Endothelial cell of umbilical vein (primary cell): Measurements from ENCODE around the gene UBA6. TPM values are rescaled to one million over a fixed set of nuclear protein-coding genes. Genes with fewer than 3 reads are reported as not detected.

Experiments
- BruUV-seq: library from RNA; stranded (reverse); fragments of 400-500 nt; replicated peaks from 2 replicates; lab custom pipeline; 2021; lab: Mats Ljungman, UMichigan
- CTCF ChIA-PET: fragments of 300-600, 350-600 bp; sonication (Branson Sonifier 250); formaldehyde crosslinking; loops from one replicate; lab custom pipeline; 2021; ENCODE audit warnings: antibody characterized with exemption, inconsistent platforms; lab: Charles Lee
- POLR2A ChIA-PET: fragments of 300-600, 350-600 bp; sonication (Branson Sonifier 250); formaldehyde crosslinking; loops from one replicate; lab custom pipeline; 2021; ENCODE audit warnings: antibody characterized with exemption, inconsistent platforms; lab: Charles Lee
- DNase-seq: peaks from one replicate; pipeline ENCODE4 v3.0.0-alpha.2; 2011; ENCODE audit warnings: low read depth, low spot score
- FAIRE-seq: peaks from 2 replicates; lab custom pipeline; 2011; peaks lifted over from hg19 to GRCh38; lab: Jason Lieb, UNC
- H2AFZ ChIP-seq: 2 replicates; pipeline ENCODE4 v1.6.0; 2012; ENCODE audit warnings: low read depth, low read length, control low read depth, inconsistent platforms
- H3K27ac ChIP-seq: 2 replicates; pipeline ENCODE4 v1.5.1; 2011; ENCODE audit warnings: low read depth, mild to moderate bottlenecking, control low read depth, low read length, moderate library complexity; ENCODE audit not compliant: insufficient read depth
- H3K27me3 ChIP-seq, 2 experiments: 2 replicates each; pipeline versions ENCODE4 v1.6.0 to v1.6.1; 2011; ENCODE audit warnings: low read length in 2 of 2, mixed read lengths in 1 of 2; ENCODE audit not compliant: control insufficient read depth in 2 of 2, insufficient read depth in 2 of 2
- H3K36me3 ChIP-seq, 2 experiments: 2 replicates in 1 of 2; 3 replicates in 1 of 2; pipeline ENCODE4 v1.5.1; 2011; ENCODE audit warnings: low read length in 2 of 2, mild to moderate bottlenecking in 1 of 2, moderate library complexity in 1 of 2; ENCODE audit not compliant: control insufficient read depth in 2 of 2, insufficient read depth in 2 of 2; ENCODE audit errors: extremely low read depth in 1 of 2
- H3K4me1 ChIP-seq: 3 replicates; pipeline ENCODE4 v1.5.1; 2011; ENCODE audit warnings: mild to moderate bottlenecking, low read length; ENCODE audit not compliant: control insufficient read depth, insufficient read depth; ENCODE audit errors: extremely low read depth
- H3K4me2 ChIP-seq: 2 replicates; pipeline ENCODE4 v1.6.1; 2011; ENCODE audit warnings: low read length, control low read depth, mixed read lengths; ENCODE audit not compliant: insufficient read depth
- H3K4me3 ChIP-seq, 3 experiments: fragments of 200-600 bp in 1 of 3; sonication (generic), shearing (Covaris generic) in 1 of 3; replicated peaks in 1 of 3; 2 replicates each; pipeline ENCODE4 v1.5.1; 2011 to 2016; ENCODE audit warnings: control low read depth in 3 of 3, low read length in 3 of 3, mild to moderate bottlenecking in 2 of 3, inconsistent platforms in 1 of 3, low read depth in 1 of 3, moderate library complexity in 1 of 3; ENCODE audit not compliant: insufficient read depth in 1 of 3
- H3K79me2 ChIP-seq: 2 replicates; pipeline ENCODE4 v1.6.0; 2012; ENCODE audit warnings: low read length, inconsistent platforms; ENCODE audit not compliant: control insufficient read depth, insufficient read depth
- H3K9ac ChIP-seq: replicated peaks from 2 replicates; pipeline ENCODE3; 2011; ENCODE audit warnings: low read length, control low read depth; ENCODE audit not compliant: insufficient read depth; ENCODE audit errors: extremely low read depth
- H3K9me1 ChIP-seq: replicated peaks from 3 replicates; pipeline ENCODE4 v1.6.0; 2011; ENCODE audit warnings: mild to moderate bottlenecking, low read length; ENCODE audit not compliant: control insufficient read depth, insufficient read depth; ENCODE audit errors: extremely low read depth
- H3K9me3 ChIP-seq: replicated peaks from 2 replicates; pipeline ENCODE4 v1.5.1; 2012; ENCODE audit warnings: low read length, inconsistent platforms; ENCODE audit not compliant: control insufficient read depth, insufficient read depth
- H4K20me1 ChIP-seq: replicated peaks from 2 replicates; pipeline ENCODE3; 2011; ENCODE audit warnings: mild to moderate bottlenecking, low read length; ENCODE audit not compliant: control insufficient read depth, insufficient read depth; ENCODE audit errors: extremely low read depth
- EZH2 ChIP-seq: IDR thresholded peaks from 2 replicates; pipeline ENCODE4 v1.6.1; 2012; ENCODE audit warnings: borderline replicate concordance, low read depth, mild to moderate bottlenecking, moderate library complexity, low read length, inconsistent platforms; ENCODE audit not compliant: severe bottlenecking
- FOS ChIP-seq: IDR thresholded peaks from 2 replicates; pipeline ENCODE4 v1.6.1; 2011; ENCODE audit warnings: mild to moderate bottlenecking, low read length, moderate library complexity, borderline replicate concordance; ENCODE audit not compliant: insufficient read depth
- GATA2 ChIP-seq: IDR thresholded peaks from 2 replicates; pipeline ENCODE4 v1.7.0; 2011; ENCODE audit warnings: low read depth, mild to moderate bottlenecking, moderate library complexity, mixed read lengths, low read length; ENCODE audit not compliant: insufficient read length, insufficient read depth
- POLR2A ChIP-seq: IDR thresholded peaks from 2 replicates; pipeline ENCODE4 v1.6.1; 2012; ENCODE audit warnings: low read depth, mild to moderate bottlenecking, control low read depth, low read length
- POLR2AphosphoS5 ChIP-seq: IDR thresholded peaks from 2 replicates; pipeline ENCODE4 v1.6.1; 2012; ENCODE audit warnings: low read depth, mild to moderate bottlenecking, control low read depth, low read length, moderate library complexity; ENCODE audit not compliant: insufficient read depth
- dilution Hi-C: fragments of 300-500 bp; cut with MboI; formaldehyde crosslinking; loops from one replicate; pipeline ENCODE4 v1.15.0; 2019; ENCODE audit warnings: low sequenced_read_pairs; ENCODE audit not compliant: extremely low pct_ligation_motif_present
- intact Hi-C: fragments of 100-400 bp; cut with micrococcal nuclease; formaldehyde crosslinking; loops from one replicate; pipeline ENCODE4 v1.10.0; 2022
- polyA plus RNA-seq, 4 experiments: library from polyadenylated mRNA; depleted of rRNA in 3 of 4; stranded (reverse) in 3 of 4; unstranded in 1 of 4; fragments of >200 nt; gene quantifications; 2 replicates each; pipeline versions ENCODE4 v1.2.1 to v1.2.3, GENCODE V29; 2011 to 2012; ENCODE audit warnings: missing spikeins in 1 of 4
- total RNA-seq: library from RNA; stranded (reverse); gene quantifications from 2 replicates; pipeline ENCODE4 v1.2.3, GENCODE V29; 2021
- TF ChIP-seq, protein P1 (sequence below), 2 donors: IDR thresholded peaks; 1 replicate in 1 of 2; 2 replicates in 1 of 2; pipeline ENCODE4 v1.5.1; 2011; ENCODE audit warnings: low read length in 2 of 2, mild to moderate bottlenecking in 2 of 2, moderate library complexity in 2 of 2, control low read depth in 1 of 2, inconsistent platforms in 1 of 2, low read depth in 1 of 2; ENCODE audit not compliant: insufficient read depth in 1 of 2; ENCODE audit errors: extremely low read depth in 1 of 2
- TF ChIP-seq, protein P2 (sequence below): IDR thresholded peaks from 2 replicates; pipeline ENCODE4 v1.6.1; 2011; ENCODE audit not compliant: insufficient read depth, insufficient read length

Gene UBA6
- total and polyA plus RNA-seq, 2 donors (not counting 3 experiments of a cell fraction or from before 2014, with no cell fraction given) = 30.9 to 96.4 TPM

DNA sequence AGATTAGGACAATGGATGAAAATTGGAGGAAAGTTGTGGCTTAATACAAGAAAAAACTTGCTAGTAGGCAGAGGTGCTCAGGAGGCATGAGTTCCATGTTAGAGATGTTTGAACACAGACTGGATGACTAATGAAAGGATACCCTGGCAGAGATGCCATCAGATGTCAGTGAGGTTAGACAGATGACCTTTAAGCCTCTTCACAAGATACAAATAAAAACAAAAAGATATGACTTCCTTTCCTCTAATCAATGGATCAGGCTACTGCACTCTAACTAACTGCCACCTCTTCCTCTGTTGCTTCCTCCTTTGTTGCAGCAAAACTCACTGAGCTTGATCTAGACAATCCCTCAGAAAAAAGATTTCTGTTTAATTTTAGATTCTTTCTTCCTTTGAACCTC is 127.8 kb downstream of the UBA6 start:
- no peaks in the 10 kb centered on the region for H3K4me1 ChIP-seq
- no peak for DNase-seq
- no peak overlapping the region for H3K9ac ChIP-seq
- no peaks in the 10 kb centered on the region for H3K79me2 ChIP-seq
- intact Hi-C loops (no loop called here), dilution Hi-C loops (no loop called here)
- no peak overlapping the region for H3K27ac ChIP-seq
- no peaks in the 10 kb centered on the region for H3K27me3 ChIP-seq
- TF ChIP-seq EZH2 = no peak
- TF ChIP-seq POLR2AphosphoS5 = no peak
- no peak for TF ChIP-seq GATA2
- no peak for TF ChIP-seq FOS
- TF ChIP-seq, protein P1, sequence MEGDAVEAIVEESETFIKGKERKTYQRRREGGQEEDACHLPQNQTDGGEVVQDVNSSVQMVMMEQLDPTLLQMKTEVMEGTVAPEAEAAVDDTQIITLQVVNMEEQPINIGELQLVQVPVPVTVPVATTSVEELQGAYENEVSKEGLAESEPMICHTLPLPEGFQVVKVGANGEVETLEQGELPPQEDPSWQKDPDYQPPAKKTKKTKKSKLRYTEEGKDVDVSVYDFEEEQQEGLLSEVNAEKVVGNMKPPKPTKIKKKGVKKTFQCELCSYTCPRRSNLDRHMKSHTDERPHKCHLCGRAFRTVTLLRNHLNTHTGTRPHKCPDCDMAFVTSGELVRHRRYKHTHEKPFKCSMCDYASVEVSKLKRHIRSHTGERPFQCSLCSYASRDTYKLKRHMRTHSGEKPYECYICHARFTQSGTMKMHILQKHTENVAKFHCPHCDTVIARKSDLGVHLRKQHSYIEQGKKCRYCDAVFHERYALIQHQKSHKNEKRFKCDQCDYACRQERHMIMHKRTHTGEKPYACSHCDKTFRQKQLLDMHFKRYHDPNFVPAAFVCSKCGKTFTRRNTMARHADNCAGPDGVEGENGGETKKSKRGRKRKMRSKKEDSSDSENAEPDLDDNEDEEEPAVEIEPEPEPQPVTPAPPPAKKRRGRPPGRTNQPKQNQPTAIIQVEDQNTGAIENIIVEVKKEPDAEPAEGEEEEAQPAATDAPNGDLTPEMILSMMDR (IDR thresholded peaks at IDR 0.05; ENCODE audit: extremely low read depth in 1 of 2, insufficient read depth in 1 of 2, low read depth in 1 of 2, low read length in 2 of 2) = no peak
- TF ChIP-seq, protein P2, sequence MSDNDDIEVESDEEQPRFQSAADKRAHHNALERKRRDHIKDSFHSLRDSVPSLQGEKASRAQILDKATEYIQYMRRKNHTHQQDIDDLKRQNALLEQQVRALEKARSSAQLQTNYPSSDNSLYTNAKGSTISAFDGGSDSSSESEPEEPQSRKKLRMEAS = no peak
- TF ChIP-seq POLR2A = no peak
- H3K9me3 ChIP-seq = no peaks in the 10 kb centered on the region
- no peaks in the 10 kb centered on the region for H3K36me3 ChIP-seq
- FAIRE-seq = no peak
- H3K9me1 ChIP-seq = no peaks in the 10 kb centered on the region
- H3K4me2 ChIP-seq = no peak overlapping the region
- H2AFZ ChIP-seq = no peak overlapping the region
- POLR2A ChIA-PET = no interaction called here
- no peaks in the 10 kb centered on the region for H4K20me1 ChIP-seq
- H3K4me3 ChIP-seq = no peak overlapping the region
- no TSS peak for BruUV-seq
- CTCF ChIA-PET = no interaction called here
